ENCODE results near the gene CAND2. TPM values are rescaled to one million over a fixed set of nuclear protein-coding genes. Genes with fewer than 3 reads are reported as not detected.

The CAND2 gene
- total and polyA plus RNA-seq, 9 of the 15 experiments (the other 6 are each of a cell fraction or from before 2014, with no cell fraction given) = 0.91 to 14.9 (median 4.3) TPM

- TF ChIP-seq ZNF143 (CRISPR knock-in tag; IDR thresholded peaks at IDR 0.05) (peak; percentile 17; the same call in 1 of the 2 replicates), REST (IDR thresholded peaks at IDR 0.05; ENCODE audit: borderline replicate concordance) (peak; percentile 93), REST (CRISPR knock-in tag; IDR thresholded peaks at IDR 0.05; ENCODE audit: low read depth) (no peak), XRCC5 (IDR thresholded peaks at IDR 0.05; ENCODE audit: low read depth, low read length) (peak; percentile 89), ZNF24 (IDR thresholded peaks at IDR 0.05) (peak; percentile 81), MEIS2 (IDR thresholded peaks at IDR 0.05; ENCODE audit: partially characterized antibody) (peak; percentile 90), ZNF212 (CRISPR knock-in tag; IDR thresholded peaks at IDR 0.05) (0 out of 2 replicates have a peak, but pooled peaks have one; percentile 23)
- TF ChIP-seq, protein P1, sequence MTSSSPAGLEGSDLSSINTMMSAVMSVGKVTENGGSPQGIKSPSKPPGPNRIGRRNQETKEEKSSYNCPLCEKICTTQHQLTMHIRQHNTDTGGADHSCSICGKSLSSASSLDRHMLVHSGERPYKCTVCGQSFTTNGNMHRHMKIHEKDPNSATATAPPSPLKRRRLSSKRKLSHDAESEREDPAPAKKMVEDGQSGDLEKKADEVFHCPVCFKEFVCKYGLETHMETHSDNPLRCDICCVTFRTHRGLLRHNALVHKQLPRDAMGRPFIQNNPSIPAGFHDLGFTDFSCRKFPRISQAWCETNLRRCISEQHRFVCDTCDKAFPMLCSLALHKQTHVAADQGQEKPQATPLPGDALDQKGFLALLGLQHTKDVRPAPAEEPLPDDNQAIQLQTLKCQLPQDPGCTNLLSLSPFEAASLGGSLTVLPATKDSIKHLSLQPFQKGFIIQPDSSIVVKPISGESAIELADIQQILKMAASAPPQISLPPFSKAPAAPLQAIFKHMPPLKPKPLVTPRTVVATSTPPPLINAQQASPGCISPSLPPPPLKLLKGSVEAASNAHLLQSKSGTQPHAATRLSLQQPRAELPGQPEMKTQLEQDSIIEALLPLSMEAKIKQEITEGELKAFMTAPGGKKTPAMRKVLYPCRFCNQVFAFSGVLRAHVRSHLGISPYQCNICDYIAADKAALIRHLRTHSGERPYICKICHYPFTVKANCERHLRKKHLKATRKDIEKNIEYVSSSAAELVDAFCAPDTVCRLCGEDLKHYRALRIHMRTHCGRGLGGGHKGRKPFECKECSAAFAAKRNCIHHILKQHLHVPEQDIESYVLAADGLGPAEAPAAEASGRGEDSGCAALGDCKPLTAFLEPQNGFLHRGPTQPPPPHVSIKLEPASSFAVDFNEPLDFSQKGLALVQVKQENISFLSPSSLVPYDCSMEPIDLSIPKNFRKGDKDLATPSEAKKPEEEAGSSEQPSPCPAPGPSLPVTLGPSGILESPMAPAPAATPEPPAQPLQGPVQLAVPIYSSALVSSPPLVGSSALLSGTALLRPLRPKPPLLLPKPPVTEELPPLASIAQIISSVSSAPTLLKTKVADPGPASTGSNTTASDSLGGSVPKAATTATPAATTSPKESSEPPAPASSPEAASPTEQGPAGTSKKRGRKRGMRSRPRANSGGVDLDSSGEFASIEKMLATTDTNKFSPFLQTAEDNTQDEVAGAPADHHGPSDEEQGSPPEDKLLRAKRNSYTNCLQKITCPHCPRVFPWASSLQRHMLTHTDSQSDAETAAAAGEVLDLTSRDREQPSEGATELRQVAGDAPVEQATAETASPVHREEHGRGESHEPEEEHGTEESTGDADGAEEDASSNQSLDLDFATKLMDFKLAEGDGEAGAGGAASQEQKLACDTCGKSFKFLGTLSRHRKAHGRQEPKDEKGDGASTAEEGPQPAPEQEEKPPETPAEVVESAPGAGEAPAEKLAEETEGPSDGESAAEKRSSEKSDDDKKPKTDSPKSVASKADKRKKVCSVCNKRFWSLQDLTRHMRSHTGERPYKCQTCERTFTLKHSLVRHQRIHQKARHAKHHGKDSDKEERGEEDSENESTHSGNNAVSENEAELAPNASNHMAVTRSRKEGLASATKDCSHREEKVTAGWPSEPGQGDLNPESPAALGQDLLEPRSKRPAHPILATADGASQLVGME (CRISPR knock-in tag; IDR thresholded peaks at IDR 0.05) = peak; percentile 89
- TF ChIP-seq, protein P2, sequence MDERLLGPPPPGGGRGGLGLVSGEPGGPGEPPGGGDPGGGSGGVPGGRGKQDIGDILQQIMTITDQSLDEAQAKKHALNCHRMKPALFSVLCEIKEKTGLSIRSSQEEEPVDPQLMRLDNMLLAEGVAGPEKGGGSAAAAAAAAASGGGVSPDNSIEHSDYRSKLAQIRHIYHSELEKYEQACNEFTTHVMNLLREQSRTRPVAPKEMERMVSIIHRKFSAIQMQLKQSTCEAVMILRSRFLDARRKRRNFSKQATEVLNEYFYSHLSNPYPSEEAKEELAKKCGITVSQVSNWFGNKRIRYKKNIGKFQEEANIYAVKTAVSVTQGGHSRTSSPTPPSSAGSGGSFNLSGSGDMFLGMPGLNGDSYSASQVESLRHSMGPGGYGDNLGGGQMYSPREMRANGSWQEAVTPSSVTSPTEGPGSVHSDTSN (CRISPR knock-in tag; IDR thresholded peaks at IDR 0.05; ENCODE audit: low read depth) = no peak
- TF ChIP-seq, protein P2 (tag; conservative IDR thresholded peaks at IDR 0.05; ENCODE audit: low read depth) = peak; percentile 76
These were observed 71.9 kb downstream of the CAND2 start (continued) for GRCh38 chr3:12868039-12869034.

Measured in K562 (cell line).